Stromal cell of bone marrow (primary cell): Measurements from ENCODE around the gene FMNL2.

Source experiments
- DNase-seq: peaks from one replicate; pipeline ENCODE4 v3.0.0-alpha.2; 2012; ENCODE audit warnings: low read depth

Gene FMNL2

DNA sequence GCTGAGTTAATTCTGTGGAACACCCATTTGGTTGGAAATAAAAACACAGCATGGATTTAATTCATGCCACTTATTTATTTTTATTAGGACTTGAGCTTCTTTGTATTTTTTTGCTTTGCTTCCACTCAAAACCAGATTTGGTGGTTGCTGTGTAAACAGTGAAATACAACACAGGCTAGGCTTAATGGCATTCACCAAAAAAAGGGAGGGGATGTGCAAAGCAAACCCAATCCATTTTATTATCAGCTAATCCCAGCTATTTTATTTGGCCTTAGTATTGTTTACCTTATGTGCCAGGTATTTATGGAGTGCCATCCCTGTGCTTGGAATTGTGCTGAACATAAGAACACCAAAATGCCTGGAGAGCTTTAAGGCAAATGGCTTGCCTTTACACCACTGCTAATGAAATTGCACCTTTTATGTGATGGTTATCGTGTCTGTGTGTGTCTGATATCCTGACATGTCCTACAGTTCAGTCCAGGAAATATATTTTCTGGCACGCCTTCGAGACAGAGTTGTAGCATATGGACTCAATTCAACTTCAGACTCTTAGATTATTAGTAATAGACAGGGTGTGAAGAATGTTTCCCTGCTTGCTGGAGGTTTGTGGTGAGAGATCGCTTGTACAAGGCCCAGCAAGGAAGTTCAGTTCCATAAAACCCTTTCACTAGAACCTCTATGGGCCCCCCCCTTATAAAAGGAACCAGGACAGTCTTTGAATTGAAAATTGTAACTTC, 282.6 kb downstream of the FMNL2 start:
- DNase-seq = no peak

GRCh38 chr2:152618193-152618564, 283.2 kb downstream of the FMNL2 start:
- DNase-seq = no peak

GRCh38 chr2:152620208-152620607, 285.2 kb downstream of the FMNL2 start:
- no peak for DNase-seq

- no peak for DNase-seq
Measured at GRCh38 chr2:152620985-152621384, 286.0 kb downstream of the FMNL2 start.

DNA sequence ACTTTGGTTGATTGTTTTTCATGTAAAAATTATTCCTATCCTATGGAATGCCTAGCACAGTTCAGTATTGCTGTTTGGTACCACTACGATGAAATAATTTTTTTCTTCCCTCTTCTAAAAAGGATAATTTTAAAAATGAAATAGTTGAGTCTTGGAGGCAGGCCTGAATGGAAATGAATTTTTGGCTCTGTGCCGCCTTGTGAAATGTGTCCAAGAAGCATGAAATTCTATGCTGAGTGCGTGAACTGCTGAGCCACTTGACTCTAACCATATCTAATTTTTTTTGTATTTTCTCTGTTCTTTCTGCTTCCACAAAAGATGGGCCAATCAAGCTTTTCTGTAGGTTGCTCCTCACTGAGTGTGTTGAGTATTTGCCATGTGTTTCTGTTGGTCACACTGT, 287.2 kb downstream of the FMNL2 start:
- no peak for DNase-seq

- no peak for DNase-seq
Measured at GRCh38 chr2:152623076-152623740, 288.2 kb downstream of the FMNL2 start.

- DNase-seq = no peak
Measured at GRCh38 chr2:152623775-152624174, 288.8 kb downstream of the FMNL2 start.

GRCh38 chr2:152624805-152625204, 289.8 kb downstream of the FMNL2 start:
- DNase-seq = no peak

- no peak for DNase-seq
Measured at GRCh38 chr2:152626911-152627339, 292.0 kb downstream of the FMNL2 start.

GRCh38 chr2:152627351-152627957, 292.5 kb downstream of the FMNL2 start:
- no peak for DNase-seq

DNA sequence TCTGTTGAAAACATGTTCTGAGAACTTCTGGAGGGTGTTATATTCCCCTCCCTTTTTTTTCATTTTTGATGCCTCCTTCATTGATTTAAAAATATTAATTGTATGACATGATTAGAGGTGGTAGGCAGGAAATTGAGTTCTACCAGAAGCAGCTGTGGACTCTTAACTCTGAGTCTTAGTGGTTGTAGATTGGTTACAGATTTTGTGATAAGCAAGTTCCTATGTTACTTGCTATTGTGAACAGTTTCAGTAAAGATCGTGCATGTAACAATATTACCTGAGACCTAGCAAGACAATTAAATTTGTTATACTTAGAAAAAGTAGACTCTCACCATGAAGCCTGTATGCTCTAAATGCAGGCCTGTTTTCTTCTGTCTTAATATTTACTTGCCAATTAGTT, 294.2 kb downstream of the FMNL2 start:
- DNase-seq = no peak

- no peak for DNase-seq
Measured at GRCh38 chr2:152630466-152630865, 295.5 kb downstream of the FMNL2 start.

DNA sequence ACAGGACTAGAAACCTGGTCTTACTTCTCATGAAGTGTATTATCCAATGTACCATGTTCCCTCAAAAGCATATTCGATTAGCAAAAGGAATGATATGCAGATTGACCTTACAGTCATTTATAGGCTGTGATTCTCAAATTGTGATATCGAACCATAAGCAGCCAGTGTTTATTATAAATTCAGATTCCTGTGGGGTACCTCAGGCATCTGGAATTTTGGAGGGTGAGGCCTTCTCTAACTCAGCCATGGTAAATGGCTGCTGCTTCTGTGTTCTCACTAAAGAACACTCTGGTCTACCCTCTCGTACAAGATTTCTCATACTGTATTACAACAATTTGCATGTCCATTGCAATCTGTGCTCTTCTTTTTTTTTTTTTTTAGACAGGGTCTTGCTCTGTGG, 297.8 kb downstream of the FMNL2 start:
- no peak for DNase-seq

- DNase-seq = peak; percentile 29
Measured at GRCh38 chr2:152635635-152636298, 300.8 kb downstream of the FMNL2 start.

DNA sequence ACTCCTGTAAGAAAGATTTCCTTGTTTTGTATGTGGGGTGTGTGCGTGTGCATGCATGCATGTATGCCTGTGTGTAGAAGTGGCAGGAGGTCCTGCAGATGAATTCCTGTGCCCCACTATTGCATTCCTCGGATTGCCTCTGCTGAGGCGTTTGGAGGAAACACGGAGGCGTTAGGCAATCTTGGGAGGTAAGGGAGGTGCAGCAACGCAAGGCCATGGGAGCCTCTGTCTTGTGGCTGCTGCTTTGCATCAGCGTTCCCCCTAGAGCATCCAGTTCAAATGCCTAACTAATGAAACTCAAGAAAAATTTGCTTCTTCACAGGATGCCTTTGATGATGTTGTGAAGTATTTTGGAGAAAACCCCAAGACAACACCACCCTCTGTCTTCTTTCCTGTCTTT, 302.3 kb downstream of the FMNL2 start:
- no peak for DNase-seq

DNA sequence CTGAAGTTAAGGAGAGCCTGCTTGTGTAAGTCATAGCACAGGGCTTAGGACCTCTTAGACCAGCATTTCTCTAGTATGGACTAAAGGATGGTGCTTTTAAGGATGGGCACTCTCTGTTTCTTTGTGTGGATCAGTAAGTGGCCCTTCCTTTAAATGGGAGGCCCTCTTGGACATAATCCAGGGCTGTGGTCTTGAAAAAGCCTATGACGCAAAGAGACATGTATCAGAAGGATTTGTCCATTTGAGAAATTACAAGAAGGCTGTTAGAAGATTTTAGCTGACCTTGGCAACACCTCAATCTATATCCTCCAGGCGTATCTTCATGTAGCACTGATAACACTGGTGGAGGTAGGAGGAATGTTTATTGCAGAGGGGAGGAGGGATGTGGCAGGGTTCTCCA, 303.1 kb downstream of the FMNL2 start:
- no peak for DNase-seq

GRCh38 chr2:152638590-152638989, 303.6 kb downstream of the FMNL2 start:
- DNase-seq = no peak

DNA sequence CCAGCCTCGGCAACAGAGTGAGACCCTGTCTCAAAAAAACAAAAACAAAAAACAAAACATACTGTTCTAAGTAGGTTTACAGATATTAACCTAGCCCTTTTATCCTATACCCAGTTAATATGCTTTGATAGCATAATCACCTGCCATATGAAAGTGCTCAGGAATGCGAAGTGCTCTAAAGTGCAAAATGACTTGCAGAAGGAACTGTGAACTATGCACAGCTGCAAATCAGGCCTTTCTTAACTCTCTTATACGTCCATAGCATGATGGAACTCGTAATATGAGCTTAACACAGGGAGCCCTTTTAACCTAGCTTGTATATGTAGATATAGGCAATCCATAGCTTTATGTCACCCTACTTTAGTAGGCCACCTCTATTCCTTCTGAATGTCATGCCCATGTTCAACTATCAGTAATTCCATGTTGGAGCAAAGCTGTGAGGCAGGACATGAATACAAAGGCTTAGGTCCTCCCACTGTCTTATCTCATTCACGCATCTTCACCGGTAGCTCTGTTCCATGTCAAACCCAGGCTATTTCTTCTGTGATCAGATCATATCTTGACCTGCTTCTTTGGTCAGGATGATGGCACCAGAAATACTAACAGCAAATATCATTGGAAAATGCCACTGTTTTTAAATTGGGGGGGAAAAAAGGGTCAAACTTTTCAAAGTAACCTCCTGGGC, 309.4 kb downstream of the FMNL2 start:
- no peak for DNase-seq

- DNase-seq = no peak
Measured at GRCh38 chr2:152646264-152646663, 311.3 kb downstream of the FMNL2 start.

- DNase-seq = peak; percentile 63
Measured at GRCh38 chr2:152646775-152647174, 311.8 kb downstream of the FMNL2 start.

DNA sequence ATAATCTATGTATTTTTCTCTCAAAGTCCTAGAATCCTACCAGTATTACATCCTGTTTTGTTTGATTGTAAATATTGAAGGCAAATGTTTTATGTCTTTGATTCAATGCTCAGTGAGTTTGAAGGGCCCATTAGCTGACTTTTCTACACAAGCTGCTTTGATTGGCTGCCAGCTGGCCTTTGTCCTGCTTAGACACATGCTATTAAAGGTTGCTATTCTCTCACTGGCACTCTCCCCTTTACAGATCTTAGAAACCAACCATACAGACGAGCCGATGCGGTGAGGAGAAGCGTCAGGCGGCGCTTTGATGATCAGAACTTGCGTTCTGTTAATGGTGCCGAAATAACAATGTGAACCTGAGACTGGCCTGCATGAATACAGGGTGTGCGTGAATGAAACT, 312.6 kb downstream of the FMNL2 start:
- DNase-seq = no peak

- no peak for DNase-seq
Measured at GRCh38 chr2:152648336-152648735, 313.4 kb downstream of the FMNL2 start.
